ENCODE measurements around the gene NEU3.

NEU3 gene

GRCh38 chr11:75063741-75064314, 75.1 kb downstream of the NEU3 start:
- Histone ChIP-seq H3K36me3 (ENCODE audit: control insufficient read depth, insufficient read depth, low read length) (no peaks in the 10 kb centered on the region), H3K27ac (ENCODE audit: low read depth, low read length) (no peak overlapping the region), H3K4me3 (ENCODE audit: low read depth, low read length) (no peak overlapping the region), H3K27me3 (ENCODE audit: control insufficient read depth, insufficient read depth, low read length) (no peaks in the 10 kb centered on the region), H3K9me3 (ENCODE audit: control insufficient read depth, insufficient read depth, low read depth, low read length) (peaks cover 3% of the 10 kb centered on the region; the same call in 1 of the 2 replicates), H3K4me1 (ENCODE audit: control insufficient read depth, insufficient read depth, low read length) (no peaks in the 10 kb centered on the region), H3K9ac (ENCODE audit: low read length) (no peak overlapping the region)

GRCh38 chr11:75066061-75066460, 77.3 kb downstream of the NEU3 start:
- Histone ChIP-seq H3K27me3 (ENCODE audit: control insufficient read depth, insufficient read depth, low read length) (no peaks in the 10 kb centered on the region), H3K9me3 (ENCODE audit: control insufficient read depth, insufficient read depth, low read depth, low read length) (peaks cover 3% of the 10 kb centered on the region; the same call in 1 of the 2 replicates), H3K27ac (ENCODE audit: low read depth, low read length) (no peak overlapping the region), H3K4me1 (ENCODE audit: control insufficient read depth, insufficient read depth, low read length) (no peaks in the 10 kb centered on the region), H3K36me3 (ENCODE audit: control insufficient read depth, insufficient read depth, low read length) (no peaks in the 10 kb centered on the region), H3K4me3 (ENCODE audit: low read depth, low read length) (no peak overlapping the region), H3K9ac (ENCODE audit: low read length) (no peak overlapping the region)
